HS-27A (cell line): ENCODE data around the gene COL21A1.

Experiments used
- DNase-seq: peaks from one replicate; pipeline ENCODE4 v3.0.0-alpha.2; 2012; ENCODE audit warnings: low read depth, missing footprints

Gene COL21A1

GRCh38 chr6:56009636-56010035 is 237.7 kb downstream of the COL21A1 start:
- DNase-seq, result no peak
